Loucy (cell line): ENCODE results near the gene PTPRH.

Experiments used
- H2AFZ ChIP-seq: fragments of 200-600 bp; sonication (generic); 2 replicates; pipeline ENCODE4 v1.6.0; 2016; ENCODE audit warnings: antibody characterized with exemption, mild to moderate bottlenecking, low read length, moderate library complexity
- H3F3A ChIP-seq: fragments of 200-600 bp; 2 replicates; pipeline ENCODE4 v1.6.0; 2016; ENCODE audit warnings: antibody characterized with exemption, low read depth, mild to moderate bottlenecking
- H3K27me3 ChIP-seq: fragments of 200-600 bp; sonication (generic); 2 replicates; pipeline ENCODE4 v1.6.1; 2014; ENCODE audit warnings: low read length, mild to moderate bottlenecking; ENCODE audit not compliant: insufficient read depth, poor library complexity, severe bottlenecking
- H3K36me3 ChIP-seq: fragments of 200-600 bp; sonication (generic); 2 replicates; pipeline ENCODE4 v1.6.1; 2016; ENCODE audit warnings: low read length; ENCODE audit not compliant: insufficient read depth
- H3K4me1 ChIP-seq: fragments of 200-600 bp; sonication (generic); 2 replicates; pipeline ENCODE4 v1.5.1; 2014; ENCODE audit warnings: low read length, mild to moderate bottlenecking; ENCODE audit not compliant: insufficient read depth, poor library complexity, severe bottlenecking
- H3K4me2 ChIP-seq: fragments of 200-600 bp; sonication (generic); 2 replicates; pipeline ENCODE4 v1.6.0; 2014; ENCODE audit warnings: antibody characterized with exemption, low read length, low read depth, mild to moderate bottlenecking; ENCODE audit not compliant: poor library complexity, severe bottlenecking
- H3K4me3 ChIP-seq: fragments of 200-600 bp; sonication (generic); 2 replicates; pipeline ENCODE4 v1.5.1; 2014; ENCODE audit warnings: low read length, mild to moderate bottlenecking, mixed read lengths; ENCODE audit not compliant: poor library complexity, severe bottlenecking
- H3K79me2 ChIP-seq: fragments of 200-600 bp; sonication (generic); 2 replicates; pipeline ENCODE4 v1.6.1; 2014; ENCODE audit warnings: low read length; ENCODE audit not compliant: insufficient read depth
- H3K9ac ChIP-seq: fragments of 200-600 bp; sonication (generic); 2 replicates; pipeline ENCODE4 v1.6.0; 2014; ENCODE audit warnings: mild to moderate bottlenecking, low read depth, low read length, moderate library complexity; ENCODE audit not compliant: poor library complexity, severe bottlenecking
- H3K9me2 ChIP-seq: fragments of 200-600 bp; sonication (generic); replicated peaks from 2 replicates; pipeline ENCODE4 v1.6.1; 2016; ENCODE audit warnings: low read depth, low read length, mixed read lengths
- H3K9me3 ChIP-seq: fragments of 200-600 bp; sonication (generic); 2 replicates; pipeline ENCODE4 v1.6.1; 2014; ENCODE audit warnings: mild to moderate bottlenecking, antibody characterized with exemption, low read length, low read depth; ENCODE audit not compliant: insufficient read depth
- H4K20me1 ChIP-seq: fragments of 200-600 bp; sonication (generic); 2 replicates; pipeline ENCODE4 v1.6.0; 2014; ENCODE audit warnings: antibody characterized with exemption, low read length, mild to moderate bottlenecking; ENCODE audit not compliant: insufficient read depth, poor library complexity, severe bottlenecking
- CTCF ChIP-seq: fragments of 200-600 bp; sonication (generic); conservative IDR thresholded peaks from 2 replicates; pipeline ENCODE4 v1.5.1; 2014; ENCODE audit warnings: mild to moderate bottlenecking, antibody characterized with exemption, low read length
- EZH2phosphoT487 ChIP-seq: fragments of 200-600 bp; IDR thresholded peaks from 2 replicates; pipeline ENCODE4 v1.6.1; 2018; ENCODE audit warnings: antibody characterized with exemption, mild to moderate bottlenecking, moderate library complexity, borderline replicate concordance

PTPRH gene

GRCh38 chr19:55199620-55200204 lies 9.6 kb downstream of the PTPRH start:
- no peak overlapping the region for H2AFZ ChIP-seq
- H3K36me3 ChIP-seq = no peaks in the 10 kb centered on the region
- no peak overlapping the region for H3K4me3 ChIP-seq
- no peak overlapping the region for H3K4me2 ChIP-seq
- H3K9me2 ChIP-seq = no peaks in the 10 kb centered on the region
- no peaks in the 10 kb centered on the region for H3K9me3 ChIP-seq
- H3K79me2 ChIP-seq = no peaks in the 10 kb centered on the region
- no peaks in the 10 kb centered on the region for H4K20me1 ChIP-seq
- no peaks in the 10 kb centered on the region for H3K4me1 ChIP-seq
- TF ChIP-seq EZH2phosphoT487 = no peak
- TF ChIP-seq CTCF = no peak
- H3K9ac ChIP-seq = no peak overlapping the region
- H3K27me3 ChIP-seq = no peaks in the 10 kb centered on the region
- no peaks in the 10 kb centered on the region for H3F3A ChIP-seq

GRCh38 chr19:55198651-55199050 lies 10.7 kb downstream of the PTPRH start:
- no peaks in the 10 kb centered on the region for H3K9me2 ChIP-seq
- no peak overlapping the region for H3K9ac ChIP-seq
- H3K9me3 ChIP-seq = no peaks in the 10 kb centered on the region
- no peaks in the 10 kb centered on the region for H3K4me1 ChIP-seq
- H2AFZ ChIP-seq = no peak overlapping the region
- no peaks in the 10 kb centered on the region for H3K36me3 ChIP-seq
- H4K20me1 ChIP-seq = no peaks in the 10 kb centered on the region
- H3K79me2 ChIP-seq = no peaks in the 10 kb centered on the region
- H3K27me3 ChIP-seq = no peaks in the 10 kb centered on the region
- TF ChIP-seq CTCF (no peak), EZH2phosphoT487 (no peak)
- H3K4me3 ChIP-seq = no peak overlapping the region
- no peak overlapping the region for H3K4me2 ChIP-seq
- H3F3A ChIP-seq = no peaks in the 10 kb centered on the region

- Histone ChIP-seq H3K9ac (no peak overlapping the region), H3K4me2 (no peak overlapping the region), H3K79me2 (no peaks in the 10 kb centered on the region), H2AFZ (no peak overlapping the region), H3K4me1 (no peaks in the 10 kb centered on the region), H3K4me3 (no peak overlapping the region), H3K9me3 (no peaks in the 10 kb centered on the region), H3K9me2 (no peaks in the 10 kb centered on the region), H3K36me3 (no peaks in the 10 kb centered on the region), H4K20me1 (no peaks in the 10 kb centered on the region), H3K27me3 (no peaks in the 10 kb centered on the region), H3F3A (no peaks in the 10 kb centered on the region)
- TF ChIP-seq EZH2phosphoT487 (no peak), CTCF (no peak)
These were observed 11.8 kb downstream of the PTPRH start for GRCh38 chr19:55197528-55197927.
